ENCODE measurements around the gene STK39. TPM values are rescaled to one million over a fixed set of nuclear protein-coding genes. Genes with fewer than 3 reads are reported as not detected.

STK39 gene
- polyA plus RNA-seq, 1 donor from 2014 or later: 9.5 TPM

- TF ChIP-seq RAD21 (conservative IDR thresholded peaks at IDR 0.05) (no peak), EZH2 (IDR thresholded peaks at IDR 0.05; ENCODE audit: borderline replicate concordance, insufficient read depth, low read length, poor library complexity, severe bottlenecking) (no peak), EP300 (conservative IDR thresholded peaks at IDR 0.05; ENCODE audit: poor library complexity, severe bottlenecking) (no peak), MXI1 (conservative IDR thresholded peaks at IDR 0.05; ENCODE audit: poor library complexity, severe bottlenecking) (no peak), POLR2AphosphoS5 (IDR thresholded peaks at IDR 0.05) (no peak), REST (IDR thresholded peaks at IDR 0.05; ENCODE audit: borderline replicate concordance) (no peak), TAF1 (IDR thresholded peaks at IDR 0.05; ENCODE audit: low read depth) (no peak), CTCF (IDR thresholded peaks at IDR 0.05; ENCODE audit: poor library complexity, severe bottlenecking) (no peak), SMC3 (conservative IDR thresholded peaks at IDR 0.05; ENCODE audit: poor library complexity) (no peak)
- no peaks in the 10 kb centered on the region for H3K36me3 ChIP-seq (ENCODE audit: insufficient read depth, low read length)
- no peak overlapping the region for H3K4me2 ChIP-seq (ENCODE audit: low read length)
- no peaks in the 10 kb centered on the region for H3K79me2 ChIP-seq (replicated peaks; ENCODE audit: insufficient read depth, low read length)
- H3K9ac ChIP-seq (ENCODE audit: low read length): no peak overlapping the region
- H3F3A ChIP-seq (ENCODE audit: insufficient read depth, low read length, poor library complexity, severe bottlenecking): peaks cover 7% of the 10 kb centered on the region
- H3K27me3 ChIP-seq (ENCODE audit: insufficient read depth, low read depth, low read length): no peaks in the 10 kb centered on the region
- no peaks in the 10 kb centered on the region for H3K9me3 ChIP-seq (ENCODE audit: low read length)
- no peaks in the 10 kb centered on the region for H3K9me2 ChIP-seq (ENCODE audit: insufficient read depth, low read length)
- H2AFZ ChIP-seq (ENCODE audit: low read depth, low read length): no peak overlapping the region
- no peak overlapping the region for H3K27ac ChIP-seq (ENCODE audit: low read length)
- H3K4me3 ChIP-seq (ENCODE audit: low read length): no peak overlapping the region
- no peaks in the 10 kb centered on the region for H4K20me1 ChIP-seq (ENCODE audit: insufficient read depth)
These were observed 301.0 kb downstream of the STK39 start for GRCh38 chr2:167946441-167946841.

GRCh38 chr2:167945660-167946368 is 301.6 kb downstream of the STK39 start:
- H3F3A ChIP-seq (ENCODE audit: insufficient read depth, low read length, poor library complexity, severe bottlenecking): peaks cover 7% of the 10 kb centered on the region
- no peaks in the 10 kb centered on the region for H3K36me3 ChIP-seq (ENCODE audit: insufficient read depth, low read length)
- H3K79me2 ChIP-seq (replicated peaks; ENCODE audit: insufficient read depth, low read length): no peaks in the 10 kb centered on the region
- H3K4me3 ChIP-seq (ENCODE audit: low read length): no peak overlapping the region
- no peak overlapping the region for H3K27ac ChIP-seq (ENCODE audit: low read length)
- no peaks in the 10 kb centered on the region for H4K20me1 ChIP-seq (ENCODE audit: insufficient read depth)
- H3K27me3 ChIP-seq (ENCODE audit: insufficient read depth, low read depth, low read length): no peaks in the 10 kb centered on the region
- TF ChIP-seq MXI1 (conservative IDR thresholded peaks at IDR 0.05; ENCODE audit: poor library complexity, severe bottlenecking) (no peak), SMC3 (conservative IDR thresholded peaks at IDR 0.05; ENCODE audit: poor library complexity) (no peak), EP300 (conservative IDR thresholded peaks at IDR 0.05; ENCODE audit: poor library complexity, severe bottlenecking) (no peak), RAD21 (conservative IDR thresholded peaks at IDR 0.05) (no peak), POLR2AphosphoS5 (IDR thresholded peaks at IDR 0.05) (no peak)
- no peak overlapping the region for H3K4me2 ChIP-seq (ENCODE audit: low read length)
- no peaks in the 10 kb centered on the region for H3K9me3 ChIP-seq (ENCODE audit: low read length)
- no peaks in the 10 kb centered on the region for H3K9me2 ChIP-seq (ENCODE audit: insufficient read depth, low read length)
- no peak overlapping the region for H2AFZ ChIP-seq (ENCODE audit: low read depth, low read length)
- H3K9ac ChIP-seq (ENCODE audit: low read length): no peak overlapping the region
